Measurements from ENCODE around the gene IP6K1. TPM values are rescaled to one million over a fixed set of nuclear protein-coding genes. Genes with fewer than 3 reads are reported as not detected.

Gene IP6K1
- total RNA-seq, result 10 to 100 TPM; 67.3 to 74.3 TPM

GRCh38 chr3:49786357-49787181 is at the start of gene IP6K1:
Gene IP6K1, minus strand, starts transcription at chr3:49786542. Its CDS starts 38,502 bp downstream, at chr3:49748040.

GRCh38 chr3:49813497-49814174 is 27.3 kb upstream of the IP6K1 start, which contains the start of gene UBA7:
Gene UBA7, minus strand, starts transcription at chr3:49813953. Its CDS starts 166 bp downstream, at chr3:49813787.

GRCh38 chr3:49802719-49803464 is 16.6 kb upstream of the IP6K1 start, which contains the start of gene INKA1:
Gene INKA1, plus strand, starts transcription at chr3:49803261. Its CDS starts 132 bp downstream, at chr3:49803393.

GRCh38 chr3:49799761-49800160 is 13.4 kb upstream of the IP6K1 start, which contains the start of gene CDHR4:
Gene CDHR4, minus strand, starts transcription at chr3:49799873. Its CDS starts 61 bp downstream, at chr3:49799812.

GRCh38 chr3:49723628-49724551 is 62.5 kb downstream of the IP6K1 start, which contains the start of gene GMPPB:
Gene GMPPB, minus strand, starts transcription at chr3:49723951. Its CDS starts 225 bp downstream, at chr3:49723726.

GRCh38 chr3:49719214-49719884 is 67.0 kb downstream of the IP6K1 start, which contains the start of gene AMIGO3:
Gene AMIGO3, minus strand, starts transcription at chr3:49719684. Its CDS starts 219 bp downstream, at chr3:49719465.

GRCh38 chr3:49689046-49689907 is 97.1 kb downstream of the IP6K1 start, which contains the start of the genes MST1 and RNF123:
Gene MST1, minus strand, starts transcription at chr3:49689474. Its CDS starts 783 bp downstream, at chr3:49688691.
Gene RNF123, plus strand, starts transcription at chr3:49689557. Its CDS starts 1,609 bp downstream, at chr3:49691166.

Small RNA genes within 50 kb of the gene (small RNA-seq; reads per million reads assigned to genes)
- gene AMIGO3, result 0 reads per million in 2 donors
- 0 reads per million in 2 donors for gene COX6CP14

Other genes starting within 250 kb of the IP6K1 start
- under 1 TPM; under 0.01 TPM for gene BSN, start 232.1 kb downstream of the IP6K1 start, total RNA-seq
- gene APEH, start 112.2 kb downstream of the IP6K1 start, total RNA-seq, result 100 to 1,000 TPM; 131 to 161 TPM
- gene MST1, start 97.1 kb downstream of the IP6K1 start, total RNA-seq, result 1 to 10 TPM; 2.0 to 6.9 TPM
- gene RNF123, start 97.0 kb downstream of the IP6K1 start, total RNA-seq, result 10 to 100 TPM; 29.6 to 30.0 TPM
- under 1 TPM; 0.33 to 0.69 TPM for gene AMIGO3, start 66.9 kb downstream of the IP6K1 start, total RNA-seq
- gene GMPPB, start 62.6 kb downstream of the IP6K1 start, total RNA-seq, result 10 to 100 TPM; 20.3 to 31.6 TPM
- gene CDHR4, start 13.3 kb upstream of the IP6K1 start, total RNA-seq, result under 1 TPM in 1 of 2 donors, not detected in 1; under 0.01 TPM
- 10 to 100 TPM in 1 of 2 donors, 1 to 10 TPM in 1; 5.9 to 13.7 TPM for gene INKA1, start 16.7 kb upstream of the IP6K1 start, total RNA-seq
- 100 to 1,000 TPM; 112 to 122 TPM for gene UBA7, start 27.4 kb upstream of the IP6K1 start, total RNA-seq
- gene TRAIP, start 70.0 kb upstream of the IP6K1 start, total RNA-seq, result 10 to 100 TPM in 1 of 2 donors, 1 to 10 TPM in 1; 5.5 to 11.3 TPM
- under 1 TPM in 1 of 2 donors, not detected in 1; 0.34 TPM for gene CAMKV, start 83.4 kb upstream of the IP6K1 start, total RNA-seq
- 1 to 10 TPM in 1 of 2 donors, under 1 TPM in 1; 0.33 to 3.4 TPM for gene MST1R, start 117.3 kb upstream of the IP6K1 start, total RNA-seq
- gene MON1A, start 143.3 kb upstream of the IP6K1 start, total RNA-seq, result 10 to 100 TPM; 13.8 to 17.0 TPM
- 10 to 100 TPM; 33.7 to 45.3 TPM for gene RBM6, start 153.6 kb upstream of the IP6K1 start, total RNA-seq

All from melanocyte of skin (primary cell).